SK-N-SH treated with all-trans-retinoic acid at 6 μM for 48 hours (cell line): ENCODE results near the gene FHOD3.

Experiments used
- ATAC-seq: fragments of 200-7000 bp; cut with Tn5 transposase; 3 replicates; pipeline ENCODE4 v1.9.1; 2020; ENCODE audit warnings: mild to moderate bottlenecking, moderate library complexity
- ARNTL ChIP-seq: fragments of 450-650 bp; formaldehyde crosslinking; IDR thresholded peaks from 2 replicates; pipeline ENCODE4 v1.5.0; 2020; ENCODE audit warnings: low read depth, mild to moderate bottlenecking, moderate library complexity, borderline replicate concordance
- CREB5 ChIP-seq: fragments of 250-450 bp; sonication (Bioruptor Pico); IDR thresholded peaks from 2 replicates; pipeline ENCODE4 v1.5.1; 2020; ENCODE audit warnings: low read depth, mild to moderate bottlenecking, moderate library complexity
- CSDC2 ChIP-seq: fragments of 250-450 bp; sonication (Bioruptor Pico); IDR thresholded peaks from 2 replicates; pipeline ENCODE4 v1.5.0; 2020; ENCODE audit warnings: mild to moderate bottlenecking, moderate library complexity
- CSRNP3 ChIP-seq: fragments of 250-450 bp; sonication (Bioruptor Pico); IDR thresholded peaks from 2 replicates; pipeline ENCODE4 v1.5.1; 2021; ENCODE audit warnings: mild to moderate bottlenecking, moderate library complexity
- ESRRG ChIP-seq: fragments of 250-450 bp; sonication (Bioruptor Pico); IDR thresholded peaks from 2 replicates; pipeline ENCODE4 v1.6.1; 2021; ENCODE audit warnings: mild to moderate bottlenecking
- ISL1 ChIP-seq: fragments of 250-450 bp; sonication (Bioruptor Pico); IDR thresholded peaks from 2 replicates; pipeline ENCODE4 v2.1.2; 2022; ENCODE audit warnings: mild to moderate bottlenecking, moderate library complexity
- PPARA ChIP-seq: fragments of 250-450 bp; sonication (Bioruptor Pico); IDR thresholded peaks from 2 replicates; pipeline ENCODE4 v1.5.0; 2020; ENCODE audit warnings: mild to moderate bottlenecking, borderline replicate concordance
- SNAI2 ChIP-seq: fragments of 250-450 bp; sonication (Bioruptor Pico); IDR thresholded peaks from 2 replicates; pipeline ENCODE4 v1.5.0; 2020; ENCODE audit warnings: mild to moderate bottlenecking, moderate library complexity
- TOX ChIP-seq: fragments of 250-450 bp; sonication (Bioruptor Pico); IDR thresholded peaks from 2 replicates; pipeline ENCODE4 v1.8.0; 2021; ENCODE audit warnings: mild to moderate bottlenecking, moderate library complexity, borderline replicate concordance
- TSHZ2 ChIP-seq: fragments of 250-450 bp; sonication (Bioruptor Pico); IDR thresholded peaks from 2 replicates; pipeline ENCODE4 v1.5.0; 2020; ENCODE audit warnings: mild to moderate bottlenecking, moderate library complexity
- ZC3H10 ChIP-seq: fragments of 250-450 bp; sonication (Bioruptor Pico); IDR thresholded peaks from 2 replicates; pipeline ENCODE4 v1.5.1; 2021; ENCODE audit warnings: mild to moderate bottlenecking, moderate library complexity
- ZFP3 ChIP-seq: fragments of 250-450 bp; sonication (Bioruptor Pico); IDR thresholded peaks from 2 replicates; pipeline ENCODE4 v1.5.0; 2020; ENCODE audit warnings: mild to moderate bottlenecking, moderate library complexity
- ZFP30 ChIP-seq: fragments of 450-650 bp; formaldehyde crosslinking; IDR thresholded peaks from 2 replicates; pipeline ENCODE4 v1.5.0; 2022; ENCODE audit warnings: mild to moderate bottlenecking, moderate library complexity
- ZNF70 ChIP-seq: fragments of 450-650 bp; formaldehyde crosslinking; IDR thresholded peaks from 2 replicates; pipeline ENCODE4 v1.5.0; 2020; ENCODE audit warnings: mild to moderate bottlenecking, moderate library complexity
- TF ChIP-seq, protein P1 (sequence below): fragments of 250-450 bp; sonication (Bioruptor Pico); IDR thresholded peaks from 2 replicates; pipeline ENCODE4 v1.8.0; 2021; ENCODE audit warnings: low read depth, mild to moderate bottlenecking, moderate library complexity, borderline replicate concordance
- TF ChIP-seq, protein P2 (sequence below): fragments of 250-450 bp; sonication (Bioruptor Pico); IDR thresholded peaks from 2 replicates; pipeline ENCODE4 v1.8.0; 2020; ENCODE audit warnings: mild to moderate bottlenecking, moderate library complexity, borderline replicate concordance

Gene FHOD3

DNA sequence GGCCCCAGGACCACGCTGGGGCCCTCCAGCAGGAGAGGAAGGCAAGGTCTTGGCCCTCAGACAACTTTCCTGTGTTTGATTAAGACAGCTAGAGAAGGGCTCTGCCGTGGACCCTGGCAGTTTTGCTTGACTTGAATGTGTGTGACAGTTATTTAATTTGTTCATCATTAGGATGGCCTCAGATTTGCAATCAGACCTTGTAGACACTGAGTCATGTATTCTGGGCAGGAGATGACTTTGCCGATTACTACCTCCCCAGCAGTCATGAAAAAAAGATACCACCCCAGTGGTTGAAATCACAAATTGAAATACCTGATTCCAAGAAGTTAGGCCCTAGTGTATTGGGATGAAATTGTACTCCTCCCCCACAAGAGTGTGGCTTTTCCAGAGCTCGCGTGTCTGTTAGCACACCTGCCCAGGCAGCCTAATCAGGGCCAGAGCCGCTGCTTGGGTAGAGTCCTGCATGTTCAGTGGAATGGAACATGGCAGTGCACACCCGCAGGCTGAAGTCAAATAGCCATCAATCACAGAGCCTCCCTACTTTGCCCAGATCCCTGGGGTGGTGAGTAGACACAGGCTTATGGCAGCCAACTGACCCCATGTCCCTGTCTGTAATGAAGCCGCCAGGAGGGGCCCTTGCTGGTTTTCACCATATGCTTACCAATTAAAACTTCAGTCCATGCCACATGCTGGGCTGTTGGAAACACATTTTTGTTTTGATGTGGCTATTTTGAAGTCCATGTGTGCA is 408.8 kb downstream of the FHOD3 start:
- no peak for TF ChIP-seq ZFP30 (CRISPR knock-in tag)
- no peak for TF ChIP-seq ISL1
- TF ChIP-seq ZNF70: no peak
- no peak for TF ChIP-seq ARNTL (CRISPR knock-in tag)
- TF ChIP-seq SNAI2 (CRISPR knock-in tag): no peak
- no peak for TF ChIP-seq CREB5 (CRISPR knock-in tag)
- TF ChIP-seq, all 23 proteins: peak for 0
- ATAC-seq: peak; percentile 60

DNA sequence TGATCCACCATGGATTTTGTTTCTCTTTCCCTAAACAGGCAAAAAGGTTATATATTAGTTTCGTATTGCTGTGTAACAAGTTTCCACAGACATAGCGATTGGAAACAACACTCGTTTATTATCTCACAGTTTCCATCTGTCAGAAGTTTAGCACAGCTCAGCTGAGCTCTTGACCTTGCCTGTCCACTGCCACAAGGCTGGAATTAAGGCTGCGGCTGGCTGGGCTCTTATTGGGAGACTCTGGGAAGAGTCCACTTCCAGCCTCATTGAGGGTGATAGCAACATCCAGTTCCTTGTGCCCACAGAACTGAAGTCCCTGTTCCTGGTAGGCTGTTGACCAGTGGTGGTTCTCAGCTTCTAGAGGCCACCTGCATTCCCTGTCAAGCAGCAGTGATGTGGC is 410.9 kb downstream of the FHOD3 start:
- no peak for ATAC-seq
- TF ChIP-seq TSHZ2 (CRISPR knock-in tag) (no peak), CSDC2 (no peak), ESRRG (CRISPR knock-in tag) (no peak), SNAI2 (CRISPR knock-in tag) (no peak), ZFP3 (CRISPR knock-in tag) (no peak), TOX (CRISPR knock-in tag) (no peak), ISL1 (no peak), CREB5 (CRISPR knock-in tag) (no peak), CSRNP3 (CRISPR knock-in tag) (no peak)
- TF ChIP-seq, protein P1, sequence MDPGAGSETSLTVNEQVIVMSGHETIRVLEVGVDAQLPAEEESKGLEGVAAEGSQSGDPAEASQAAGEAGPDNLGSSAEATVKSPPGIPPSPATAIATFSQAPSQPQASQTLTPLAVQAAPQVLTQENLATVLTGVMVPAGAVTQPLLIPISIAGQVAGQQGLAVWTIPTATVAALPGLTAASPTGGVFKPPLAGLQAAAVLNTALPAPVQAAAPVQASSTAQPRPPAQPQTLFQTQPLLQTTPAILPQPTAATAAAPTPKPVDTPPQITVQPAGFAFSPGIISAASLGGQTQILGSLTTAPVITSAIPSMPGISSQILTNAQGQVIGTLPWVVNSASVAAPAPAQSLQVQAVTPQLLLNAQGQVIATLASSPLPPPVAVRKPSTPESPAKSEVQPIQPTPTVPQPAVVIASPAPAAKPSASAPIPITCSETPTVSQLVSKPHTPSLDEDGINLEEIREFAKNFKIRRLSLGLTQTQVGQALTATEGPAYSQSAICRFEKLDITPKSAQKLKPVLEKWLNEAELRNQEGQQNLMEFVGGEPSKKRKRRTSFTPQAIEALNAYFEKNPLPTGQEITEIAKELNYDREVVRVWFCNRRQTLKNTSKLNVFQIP (CRISPR knock-in tag): no peak
- TF ChIP-seq, protein P2, sequence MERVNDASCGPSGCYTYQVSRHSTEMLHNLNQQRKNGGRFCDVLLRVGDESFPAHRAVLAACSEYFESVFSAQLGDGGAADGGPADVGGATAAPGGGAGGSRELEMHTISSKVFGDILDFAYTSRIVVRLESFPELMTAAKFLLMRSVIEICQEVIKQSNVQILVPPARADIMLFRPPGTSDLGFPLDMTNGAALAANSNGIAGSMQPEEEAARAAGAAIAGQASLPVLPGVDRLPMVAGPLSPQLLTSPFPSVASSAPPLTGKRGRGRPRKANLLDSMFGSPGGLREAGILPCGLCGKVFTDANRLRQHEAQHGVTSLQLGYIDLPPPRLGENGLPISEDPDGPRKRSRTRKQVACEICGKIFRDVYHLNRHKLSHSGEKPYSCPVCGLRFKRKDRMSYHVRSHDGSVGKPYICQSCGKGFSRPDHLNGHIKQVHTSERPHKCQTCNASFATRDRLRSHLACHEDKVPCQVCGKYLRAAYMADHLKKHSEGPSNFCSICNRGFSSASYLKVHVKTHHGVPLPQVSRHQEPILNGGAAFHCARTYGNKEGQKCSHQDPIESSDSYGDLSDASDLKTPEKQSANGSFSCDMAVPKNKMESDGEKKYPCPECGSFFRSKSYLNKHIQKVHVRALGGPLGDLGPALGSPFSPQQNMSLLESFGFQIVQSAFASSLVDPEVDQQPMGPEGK (CRISPR knock-in tag): no peak

- no peak for TF ChIP-seq ZFP30 (CRISPR knock-in tag)
- TF ChIP-seq ZC3H10: no peak
- no peak for TF ChIP-seq PPARA (CRISPR knock-in tag)
- TF ChIP-seq ARNTL (CRISPR knock-in tag): no peak
- TF ChIP-seq ZNF70: no peak
These were observed 411.8 kb downstream of the FHOD3 start for GRCh38 chr18:36709315-36709714.

More at GRCh38 chr18:36709315-36709714, 411.8 kb downstream of the FHOD3 start:
- no peak for ATAC-seq
